H1 (cell line): ENCODE data around the gene SRRT. TPM values are rescaled to one million over a fixed set of nuclear protein-coding genes. Genes with fewer than 3 reads are reported as not detected.

Experiments used
- CTBP2 ChIP-seq: IDR thresholded peaks from 2 replicates; pipeline ENCODE4 v1.7.0; 2011; ENCODE audit warnings: borderline replicate concordance, mild to moderate bottlenecking, moderate library complexity, mixed read lengths, low read length; ENCODE audit not compliant: insufficient read depth, insufficient read length
- HDAC6 ChIP-seq: IDR thresholded peaks from one replicate; pipeline ENCODE4 v1.7.1; 2012; ENCODE audit warnings: low read depth, mild to moderate bottlenecking, inconsistent platforms, low read length, moderate library complexity
- RFX5 ChIP-seq: IDR thresholded peaks from 2 replicates; pipeline ENCODE4 v1.6.1; 2011; ENCODE audit warnings: low read depth, low read length, improper control_type of control experiment, borderline replicate concordance
- SP4 ChIP-seq: IDR thresholded peaks from 2 replicates; pipeline ENCODE4 v1.6.1; 2012; ENCODE audit warnings: low read length, inconsistent platforms
- SUZ12 ChIP-seq: fragments of 200-600 bp; sonication (generic); IDR thresholded peaks from 2 replicates; pipeline ENCODE4 v1.6.1; 2012; ENCODE audit warnings: mild to moderate bottlenecking, inconsistent platforms, low read length, moderate library complexity, mixed read lengths
- TBP ChIP-seq: IDR thresholded peaks from 2 replicates; pipeline ENCODE4 v1.6.1; 2011; ENCODE audit warnings: low read depth, low read length, improper control_type of control experiment
- YY1 ChIP-seq: IDR thresholded peaks from 2 replicates; pipeline ENCODE4 v1.6.1; 2011; ENCODE audit warnings: low read depth, mild to moderate bottlenecking, low read length
- ZNF274 ChIP-seq: IDR thresholded peaks from 2 replicates; pipeline ENCODE4 v1.7.0; 2012; ENCODE audit warnings: low read length, borderline replicate concordance; ENCODE audit errors: extremely low read depth
- polyA plus RNA-seq, 7 experiments: library from polyadenylated mRNA; depleted of rRNA in 3 of 7; stranded (reverse) in 5 of 7; unstranded in 2 of 7; fragments of >200 nt in 5 of 7; fragments of 200-250 nt in 2 of 7; gene quantifications; 1 replicate in 5 of 7; 2 replicates in 1 of 7; 4 replicates in 1 of 7; pipeline versions ENCODE4 v1.2.1 to v1.2.3, GENCODE V29; 2011 to 2013; ENCODE audit warnings: missing spikeins in 2 of 7, mixed read lengths in 2 of 7
- total RNA-seq: library from RNA; stranded (reverse); fragmentation: NEBNext Ultra II Directional; extraction: Animal tissue kit (Norgen Biotek cat#: 25700); gene quantifications from 2 replicates; pipeline ENCODE4 v1.2.1, GENCODE V29; 2021
- TF ChIP-seq, protein P1 (sequence below): fragments of 300-600 bp; sonication (generic); IDR thresholded peaks from 2 replicates; pipeline ENCODE4 v1.7.1; 2012; ENCODE audit warnings: low read length, moderate library complexity, mild to moderate bottlenecking, inconsistent platforms; ENCODE audit not compliant: insufficient replicate concordance
- TF ChIP-seq, protein P2 (sequence below): IDR thresholded peaks from 2 replicates; pipeline ENCODE4 v1.6.1; 2012; ENCODE audit warnings: low read length, inconsistent platforms

Gene SRRT
- total and polyA plus RNA-seq, 2 of the 8 experiments (the other 6 are each of a cell fraction or from before 2014, with no cell fraction given) = 66.7 to 237 TPM

GRCh38 chr7:100878685-100879084 is 3.8 kb downstream of the SRRT start (continued):
- TF ChIP-seq, protein P1, sequence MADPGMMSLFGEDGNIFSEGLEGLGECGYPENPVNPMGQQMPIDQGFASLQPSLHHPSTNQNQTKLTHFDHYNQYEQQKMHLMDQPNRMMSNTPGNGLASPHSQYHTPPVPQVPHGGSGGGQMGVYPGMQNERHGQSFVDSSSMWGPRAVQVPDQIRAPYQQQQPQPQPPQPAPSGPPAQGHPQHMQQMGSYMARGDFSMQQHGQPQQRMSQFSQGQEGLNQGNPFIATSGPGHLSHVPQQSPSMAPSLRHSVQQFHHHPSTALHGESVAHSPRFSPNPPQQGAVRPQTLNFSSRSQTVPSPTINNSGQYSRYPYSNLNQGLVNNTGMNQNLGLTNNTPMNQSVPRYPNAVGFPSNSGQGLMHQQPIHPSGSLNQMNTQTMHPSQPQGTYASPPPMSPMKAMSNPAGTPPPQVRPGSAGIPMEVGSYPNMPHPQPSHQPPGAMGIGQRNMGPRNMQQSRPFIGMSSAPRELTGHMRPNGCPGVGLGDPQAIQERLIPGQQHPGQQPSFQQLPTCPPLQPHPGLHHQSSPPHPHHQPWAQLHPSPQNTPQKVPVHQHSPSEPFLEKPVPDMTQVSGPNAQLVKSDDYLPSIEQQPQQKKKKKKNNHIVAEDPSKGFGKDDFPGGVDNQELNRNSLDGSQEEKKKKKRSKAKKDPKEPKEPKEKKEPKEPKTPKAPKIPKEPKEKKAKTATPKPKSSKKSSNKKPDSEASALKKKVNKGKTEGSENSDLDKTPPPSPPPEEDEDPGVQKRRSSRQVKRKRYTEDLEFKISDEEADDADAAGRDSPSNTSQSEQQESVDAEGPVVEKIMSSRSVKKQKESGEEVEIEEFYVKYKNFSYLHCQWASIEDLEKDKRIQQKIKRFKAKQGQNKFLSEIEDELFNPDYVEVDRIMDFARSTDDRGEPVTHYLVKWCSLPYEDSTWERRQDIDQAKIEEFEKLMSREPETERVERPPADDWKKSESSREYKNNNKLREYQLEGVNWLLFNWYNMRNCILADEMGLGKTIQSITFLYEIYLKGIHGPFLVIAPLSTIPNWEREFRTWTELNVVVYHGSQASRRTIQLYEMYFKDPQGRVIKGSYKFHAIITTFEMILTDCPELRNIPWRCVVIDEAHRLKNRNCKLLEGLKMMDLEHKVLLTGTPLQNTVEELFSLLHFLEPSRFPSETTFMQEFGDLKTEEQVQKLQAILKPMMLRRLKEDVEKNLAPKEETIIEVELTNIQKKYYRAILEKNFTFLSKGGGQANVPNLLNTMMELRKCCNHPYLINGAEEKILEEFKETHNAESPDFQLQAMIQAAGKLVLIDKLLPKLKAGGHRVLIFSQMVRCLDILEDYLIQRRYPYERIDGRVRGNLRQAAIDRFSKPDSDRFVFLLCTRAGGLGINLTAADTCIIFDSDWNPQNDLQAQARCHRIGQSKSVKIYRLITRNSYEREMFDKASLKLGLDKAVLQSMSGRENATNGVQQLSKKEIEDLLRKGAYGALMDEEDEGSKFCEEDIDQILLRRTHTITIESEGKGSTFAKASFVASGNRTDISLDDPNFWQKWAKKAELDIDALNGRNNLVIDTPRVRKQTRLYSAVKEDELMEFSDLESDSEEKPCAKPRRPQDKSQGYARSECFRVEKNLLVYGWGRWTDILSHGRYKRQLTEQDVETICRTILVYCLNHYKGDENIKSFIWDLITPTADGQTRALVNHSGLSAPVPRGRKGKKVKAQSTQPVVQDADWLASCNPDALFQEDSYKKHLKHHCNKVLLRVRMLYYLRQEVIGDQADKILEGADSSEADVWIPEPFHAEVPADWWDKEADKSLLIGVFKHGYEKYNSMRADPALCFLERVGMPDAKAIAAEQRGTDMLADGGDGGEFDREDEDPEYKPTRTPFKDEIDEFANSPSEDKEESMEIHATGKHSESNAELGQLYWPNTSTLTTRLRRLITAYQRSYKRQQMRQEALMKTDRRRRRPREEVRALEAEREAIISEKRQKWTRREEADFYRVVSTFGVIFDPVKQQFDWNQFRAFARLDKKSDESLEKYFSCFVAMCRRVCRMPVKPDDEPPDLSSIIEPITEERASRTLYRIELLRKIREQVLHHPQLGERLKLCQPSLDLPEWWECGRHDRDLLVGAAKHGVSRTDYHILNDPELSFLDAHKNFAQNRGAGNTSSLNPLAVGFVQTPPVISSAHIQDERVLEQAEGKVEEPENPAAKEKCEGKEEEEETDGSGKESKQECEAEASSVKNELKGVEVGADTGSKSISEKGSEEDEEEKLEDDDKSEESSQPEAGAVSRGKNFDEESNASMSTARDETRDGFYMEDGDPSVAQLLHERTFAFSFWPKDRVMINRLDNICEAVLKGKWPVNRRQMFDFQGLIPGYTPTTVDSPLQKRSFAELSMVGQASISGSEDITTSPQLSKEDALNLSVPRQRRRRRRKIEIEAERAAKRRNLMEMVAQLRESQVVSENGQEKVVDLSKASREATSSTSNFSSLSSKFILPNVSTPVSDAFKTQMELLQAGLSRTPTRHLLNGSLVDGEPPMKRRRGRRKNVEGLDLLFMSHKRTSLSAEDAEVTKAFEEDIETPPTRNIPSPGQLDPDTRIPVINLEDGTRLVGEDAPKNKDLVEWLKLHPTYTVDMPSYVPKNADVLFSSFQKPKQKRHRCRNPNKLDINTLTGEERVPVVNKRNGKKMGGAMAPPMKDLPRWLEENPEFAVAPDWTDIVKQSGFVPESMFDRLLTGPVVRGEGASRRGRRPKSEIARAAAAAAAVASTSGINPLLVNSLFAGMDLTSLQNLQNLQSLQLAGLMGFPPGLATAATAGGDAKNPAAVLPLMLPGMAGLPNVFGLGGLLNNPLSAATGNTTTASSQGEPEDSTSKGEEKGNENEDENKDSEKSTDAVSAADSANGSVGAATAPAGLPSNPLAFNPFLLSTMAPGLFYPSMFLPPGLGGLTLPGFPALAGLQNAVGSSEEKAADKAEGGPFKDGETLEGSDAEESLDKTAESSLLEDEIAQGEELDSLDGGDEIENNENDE = no peak
- no peak for TF ChIP-seq RFX5
- TF ChIP-seq ZNF274 = no peak
- no peak for TF ChIP-seq YY1
- TF ChIP-seq, protein P2, sequence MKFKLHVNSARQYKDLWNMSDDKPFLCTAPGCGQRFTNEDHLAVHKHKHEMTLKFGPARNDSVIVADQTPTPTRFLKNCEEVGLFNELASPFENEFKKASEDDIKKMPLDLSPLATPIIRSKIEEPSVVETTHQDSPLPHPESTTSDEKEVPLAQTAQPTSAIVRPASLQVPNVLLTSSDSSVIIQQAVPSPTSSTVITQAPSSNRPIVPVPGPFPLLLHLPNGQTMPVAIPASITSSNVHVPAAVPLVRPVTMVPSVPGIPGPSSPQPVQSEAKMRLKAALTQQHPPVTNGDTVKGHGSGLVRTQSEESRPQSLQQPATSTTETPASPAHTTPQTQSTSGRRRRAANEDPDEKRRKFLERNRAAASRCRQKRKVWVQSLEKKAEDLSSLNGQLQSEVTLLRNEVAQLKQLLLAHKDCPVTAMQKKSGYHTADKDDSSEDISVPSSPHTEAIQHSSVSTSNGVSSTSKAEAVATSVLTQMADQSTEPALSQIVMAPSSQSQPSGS = no peak
- no peak for TF ChIP-seq SUZ12
- TF ChIP-seq HDAC6 = no peak
- no peak for TF ChIP-seq SP4
- no peak for TF ChIP-seq CTBP2
- no peak for TF ChIP-seq TBP
